SHP77 (cell line): ENCODE results near the gene CTCF.
"Not testable (repeated sequence)": the region's sequence is repeated elsewhere in the genome, so short reads cannot be mapped to it uniquely, and the experiment has no call there.

Experiments used
- DNase-seq, 2 experiments: peaks; one replicate each; lab custom pipeline; 2025; lab: John Stamatoyannopoulos, UW

CTCF gene, protein sequence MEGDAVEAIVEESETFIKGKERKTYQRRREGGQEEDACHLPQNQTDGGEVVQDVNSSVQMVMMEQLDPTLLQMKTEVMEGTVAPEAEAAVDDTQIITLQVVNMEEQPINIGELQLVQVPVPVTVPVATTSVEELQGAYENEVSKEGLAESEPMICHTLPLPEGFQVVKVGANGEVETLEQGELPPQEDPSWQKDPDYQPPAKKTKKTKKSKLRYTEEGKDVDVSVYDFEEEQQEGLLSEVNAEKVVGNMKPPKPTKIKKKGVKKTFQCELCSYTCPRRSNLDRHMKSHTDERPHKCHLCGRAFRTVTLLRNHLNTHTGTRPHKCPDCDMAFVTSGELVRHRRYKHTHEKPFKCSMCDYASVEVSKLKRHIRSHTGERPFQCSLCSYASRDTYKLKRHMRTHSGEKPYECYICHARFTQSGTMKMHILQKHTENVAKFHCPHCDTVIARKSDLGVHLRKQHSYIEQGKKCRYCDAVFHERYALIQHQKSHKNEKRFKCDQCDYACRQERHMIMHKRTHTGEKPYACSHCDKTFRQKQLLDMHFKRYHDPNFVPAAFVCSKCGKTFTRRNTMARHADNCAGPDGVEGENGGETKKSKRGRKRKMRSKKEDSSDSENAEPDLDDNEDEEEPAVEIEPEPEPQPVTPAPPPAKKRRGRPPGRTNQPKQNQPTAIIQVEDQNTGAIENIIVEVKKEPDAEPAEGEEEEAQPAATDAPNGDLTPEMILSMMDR

GRCh38 chr16:67562526-67562917, at the start of gene CTCF:
Gene CTCF (plus strand): TSS chr16:67562526. CDS start chr16:67610833, 48,307 bp downstream.
- peak; percentile 63 to 68 for DNase-seq

GRCh38 chr16:67513892-67514291, 48.4 kb upstream of the CTCF start:
- DNase-seq = not testable (repeated sequence)

GRCh38 chr16:67514382-67514828, 47.9 kb upstream of the CTCF start:
- peak; percentile 67 to 80 for DNase-seq

DNA sequence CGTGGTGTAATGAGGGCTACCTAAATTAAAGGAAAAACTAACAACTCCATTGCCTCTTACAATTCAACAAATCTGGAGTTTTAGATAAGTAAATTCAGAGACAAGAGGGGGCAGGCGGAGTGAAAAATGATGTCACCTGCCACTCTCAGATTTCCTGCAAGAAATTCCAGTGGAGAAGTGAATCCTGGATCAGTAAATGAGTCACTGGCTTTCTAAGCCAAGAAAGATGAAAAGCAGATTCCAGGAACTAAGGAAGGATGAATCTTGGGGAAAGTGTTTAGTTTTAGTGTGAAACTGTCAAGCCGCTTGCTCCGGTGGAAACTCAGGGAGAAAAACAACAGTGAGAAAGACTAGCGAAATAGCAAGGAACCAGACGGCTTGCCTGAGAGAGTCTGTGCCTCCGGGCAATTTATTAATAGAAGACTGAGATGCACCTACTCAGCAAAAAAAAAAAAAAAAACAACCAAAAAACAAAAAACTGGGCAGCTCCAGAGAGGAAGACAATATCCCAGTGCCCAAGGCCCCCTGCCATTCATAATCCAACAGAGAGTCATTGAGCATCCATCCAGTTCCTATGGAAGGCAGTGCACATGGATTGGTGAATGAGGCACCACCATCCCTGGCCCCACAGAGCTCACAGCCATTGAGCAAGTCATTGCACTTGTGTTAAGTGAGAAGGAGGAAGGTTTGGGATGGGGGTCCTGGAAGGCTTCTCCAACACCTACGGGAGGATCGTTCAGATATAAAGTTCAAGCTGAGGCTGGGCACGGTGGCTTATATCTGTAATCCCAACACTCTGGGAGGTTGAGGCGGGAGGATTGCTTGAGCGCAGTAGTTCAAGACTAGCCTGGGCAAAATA, 45.8 kb upstream of the CTCF start:
- DNase-seq = no peak

DNA sequence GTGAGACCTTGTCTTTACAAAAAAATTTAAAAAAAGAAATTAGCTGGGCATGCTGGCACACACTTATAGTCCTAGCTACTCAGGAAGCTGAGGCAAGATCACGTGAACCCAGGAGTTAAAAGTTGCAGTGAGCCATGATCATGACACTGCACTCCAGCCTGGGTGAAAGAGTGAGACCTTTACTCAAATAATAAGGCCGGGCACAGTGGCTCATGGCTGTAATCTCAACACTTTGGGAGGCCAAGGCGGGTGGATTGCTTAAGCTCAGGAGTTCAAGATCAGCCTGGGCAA, 45.2 kb upstream of the CTCF start:
- DNase-seq = no peak

GRCh38 chr16:67517661-67518423, 44.5 kb upstream of the CTCF start:
- DNase-seq = no peak

DNA sequence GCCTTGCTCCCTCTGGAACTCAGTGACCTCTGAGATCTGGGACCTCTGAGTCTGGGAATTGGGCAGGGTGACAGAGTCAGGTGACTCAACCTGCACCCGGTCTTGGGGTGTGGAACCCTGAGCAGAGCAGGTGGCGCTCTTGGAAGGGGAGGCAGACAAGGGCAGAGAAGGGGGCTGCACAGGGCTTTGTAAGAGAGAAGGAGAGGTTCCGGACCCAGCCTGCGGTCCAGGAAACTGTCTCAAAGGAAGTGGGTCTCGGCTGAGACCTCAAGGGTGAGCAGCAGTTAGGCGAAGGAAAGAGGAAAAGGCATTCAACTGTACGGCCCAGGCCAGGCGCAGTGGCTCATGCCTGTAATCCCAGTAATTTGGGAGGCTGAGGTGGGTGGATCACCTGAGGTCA, 43.6 kb upstream of the CTCF start:
- DNase-seq = no peak

DNA sequence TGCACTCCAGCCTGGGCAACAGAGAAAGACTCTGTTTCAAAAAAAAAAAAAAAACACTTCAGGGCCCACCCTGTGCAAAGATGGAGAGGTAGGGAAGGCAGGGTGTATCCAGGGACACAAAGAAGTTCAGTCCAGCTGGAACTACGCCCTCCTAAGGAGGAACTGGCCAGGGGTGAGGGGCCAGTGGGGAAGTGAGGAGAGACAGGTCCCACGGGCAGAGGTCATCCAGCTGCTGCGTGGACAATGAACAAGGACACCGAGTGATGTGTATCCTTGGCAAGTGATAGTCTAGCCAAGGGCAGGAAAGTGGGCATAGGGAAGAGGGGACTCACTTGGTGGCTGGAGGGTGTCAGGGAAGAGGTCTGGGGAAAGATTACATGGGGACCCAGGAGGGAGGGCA, 43.1 kb upstream of the CTCF start:
- DNase-seq = no peak

- DNase-seq = peak; percentile 92
Observed at GRCh38 chr16:67521095-67521804, 41.1 kb upstream of the CTCF start.

DNA sequence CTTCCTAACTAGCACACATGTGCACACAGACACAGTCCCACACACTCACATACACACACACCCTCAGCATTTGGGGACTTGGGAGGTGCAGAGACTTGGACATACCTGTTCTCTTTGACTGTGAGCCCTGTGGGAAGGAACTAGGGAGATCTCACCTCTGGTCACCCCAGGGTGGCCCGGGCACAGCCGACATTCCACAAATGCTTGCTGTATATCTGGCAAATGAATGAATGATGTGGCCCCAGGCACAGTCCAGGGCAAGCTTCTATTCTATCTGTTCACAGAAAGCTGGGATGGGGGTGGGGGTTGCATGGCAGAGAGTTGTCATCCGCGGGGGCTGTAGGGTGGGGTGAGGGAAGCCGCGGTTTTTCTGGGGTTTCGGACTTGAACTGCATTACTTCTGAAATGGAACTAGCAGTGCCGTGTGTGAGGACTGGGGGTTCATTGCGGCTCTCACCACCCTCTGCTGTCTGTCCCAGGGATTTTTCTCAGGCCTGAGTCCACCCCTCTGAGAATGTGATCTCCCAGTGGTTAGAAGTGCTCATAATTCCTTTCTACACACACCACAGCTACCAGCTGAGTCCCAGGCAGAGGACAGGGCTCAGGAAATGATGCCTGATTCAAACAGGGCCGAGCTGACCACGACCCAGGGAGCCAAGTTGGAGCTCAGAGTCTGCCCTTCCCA, 37.0 kb upstream of the CTCF start:
- no peak for DNase-seq

GRCh38 chr16:67526149-67526791, 36.1 kb upstream of the CTCF start:
- DNase-seq = no peak

- DNase-seq = peak; percentile 2 to 46
Observed at GRCh38 chr16:67528222-67528869, 34.0 kb upstream of the CTCF start, which contains the start of gene RIPOR1. Gene RIPOR1 (plus strand): TSS chr16:67528829. CDS start chr16:67538447, 9,618 bp downstream.

DNA sequence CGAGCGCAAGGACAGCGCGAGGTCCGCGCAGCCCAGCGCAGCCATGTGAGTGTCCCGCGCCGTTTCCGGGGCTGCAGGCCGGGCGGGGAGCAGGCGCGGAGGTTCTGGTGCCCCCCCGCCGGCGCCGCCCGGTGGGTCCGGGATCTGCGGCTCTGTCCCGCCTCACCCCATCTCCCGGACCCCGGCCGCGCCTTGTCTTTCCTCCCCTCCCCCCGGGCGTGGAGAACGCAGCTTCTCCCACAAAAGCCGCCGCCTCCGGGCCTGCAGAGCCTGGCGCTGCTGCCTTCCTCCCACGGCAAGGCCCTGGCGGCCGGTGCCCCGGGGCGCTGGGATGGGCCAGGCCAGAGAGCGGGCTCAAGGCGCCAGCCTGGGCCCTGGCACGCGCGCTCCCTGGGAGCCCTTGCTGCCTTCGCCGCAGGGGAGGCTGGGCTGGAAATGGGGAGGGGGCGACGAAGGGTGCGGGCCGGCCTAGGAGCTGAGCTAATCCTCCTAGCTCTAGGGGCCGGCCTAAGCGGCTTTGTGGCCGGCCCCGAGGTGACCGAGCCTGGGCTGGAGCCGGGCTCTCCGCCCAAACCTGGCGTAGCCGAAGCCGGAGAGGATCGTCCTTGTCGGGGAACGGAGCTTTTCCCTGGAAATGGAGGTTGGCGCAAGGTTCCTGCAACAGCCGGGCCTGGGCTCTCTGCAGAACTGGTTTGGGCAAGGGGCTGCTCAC, 33.3 kb upstream of the CTCF start:
- DNase-seq = peak in 1 of 2 experiments; percentile 26

DNA sequence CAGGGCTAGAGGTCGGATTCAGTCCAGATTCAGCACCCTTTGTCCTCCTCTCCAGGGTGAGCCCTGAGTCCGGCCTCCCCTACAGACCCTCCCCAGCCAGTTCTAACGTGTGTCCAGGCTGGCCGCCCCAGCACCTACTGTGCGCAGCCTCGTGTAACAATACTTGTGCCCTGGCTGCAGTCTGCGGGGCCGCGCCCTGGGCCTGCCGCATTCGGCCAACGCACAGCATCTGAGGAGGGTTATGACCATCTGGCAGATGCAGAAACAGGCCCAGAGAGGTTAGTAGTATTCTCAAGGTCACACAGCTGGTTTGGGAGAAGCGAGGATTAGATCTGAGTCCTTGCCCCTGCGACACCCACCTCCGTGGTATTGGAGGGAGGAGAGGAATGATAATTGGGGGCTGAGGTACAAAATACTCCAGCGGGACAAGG, 32.7 kb upstream of the CTCF start:
- peak in 1 of 2 experiments; percentile 7 for DNase-seq

DNA sequence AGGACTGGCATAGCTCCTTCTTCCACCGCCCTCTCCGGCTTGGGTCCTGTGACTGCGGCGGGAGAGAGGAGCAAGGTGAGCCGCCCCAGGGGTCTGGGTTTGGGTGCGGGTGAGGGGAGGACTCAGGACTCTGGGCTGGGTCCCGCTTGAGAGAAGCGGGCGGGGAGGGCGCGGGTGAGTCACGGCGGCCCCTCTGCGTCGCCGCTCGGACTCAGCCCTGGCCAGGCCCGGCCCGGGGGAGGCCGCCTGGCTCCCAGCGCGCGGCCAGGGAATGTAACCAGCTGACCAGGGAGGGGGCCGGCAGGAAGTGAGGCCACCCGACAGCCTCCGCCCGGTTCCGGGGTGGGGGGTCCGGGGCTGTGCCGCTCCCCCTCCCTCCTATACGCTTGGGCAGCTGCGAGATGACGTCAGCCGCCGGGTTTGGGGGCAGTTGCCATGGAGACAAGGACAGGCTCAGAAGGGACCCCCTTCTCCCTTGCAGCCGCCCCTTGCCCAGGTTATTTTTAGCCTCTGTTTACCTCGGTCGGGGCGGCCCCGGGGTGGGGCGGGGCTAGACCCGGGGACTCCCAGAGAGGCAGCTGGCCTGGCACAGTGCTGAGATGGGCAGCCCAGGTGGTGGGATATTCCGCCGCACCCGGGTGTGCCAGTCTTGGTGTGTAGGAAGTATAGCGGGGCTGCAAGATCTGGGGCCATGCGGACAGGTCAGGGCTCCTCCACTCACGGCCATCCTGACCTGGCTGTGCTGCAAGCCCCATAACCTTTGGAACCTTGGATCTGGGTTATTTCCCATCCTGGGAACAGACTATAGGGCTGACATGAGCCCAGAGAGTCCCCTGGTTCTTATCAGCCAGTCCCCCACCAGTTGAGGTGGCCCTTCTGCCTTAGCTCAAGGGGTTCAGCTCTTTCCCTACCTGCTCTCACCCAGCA, 32.0 kb upstream of the CTCF start:
- peak; percentile 52 to 75 for DNase-seq

DNA sequence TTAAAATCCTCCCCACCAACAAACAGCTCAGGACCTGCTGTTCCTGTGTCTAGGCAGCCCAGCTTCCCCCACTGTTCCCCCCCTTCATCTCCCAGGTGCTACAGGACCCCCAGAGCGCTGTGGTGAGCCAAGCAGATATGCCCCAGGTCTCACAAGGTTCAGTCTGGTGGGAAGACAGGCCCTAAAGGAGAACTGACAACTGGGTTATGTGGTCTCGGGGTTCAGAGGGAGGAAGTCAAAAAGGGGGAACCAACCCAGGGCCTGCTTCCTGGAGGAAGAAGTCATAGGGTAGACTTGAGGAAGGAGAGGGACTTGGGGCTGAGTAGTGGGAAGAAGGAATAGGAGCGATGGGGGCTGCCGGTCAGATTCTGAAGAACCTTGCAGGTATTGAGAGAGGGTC, 31.1 kb upstream of the CTCF start:
- no peak for DNase-seq

- DNase-seq = no peak
Observed at GRCh38 chr16:67533024-67533560, 29.2 kb upstream of the CTCF start.
